SJSA1 (cell line): Measurements from ENCODE around the gene RPS16. TPM values are rescaled to one million over a fixed set of nuclear protein-coding genes. Genes with fewer than 3 reads are reported as not detected.
"Not testable (repeated sequence)": the region's sequence is repeated elsewhere in the genome, so short reads cannot be mapped to it uniquely, and the experiment has no call there.

ENCODE experiments used
- DNase-seq, 2 experiments: peaks; one replicate each; pipeline ENCODE4 v3.0.0-alpha.2; 2015 to 2020; ENCODE audit warnings: low spot score in 2 of 2, low read depth in 1 of 2
- H3K27ac ChIP-seq: fragments of 250-450 bp; sonication (Bioruptor Pico); 2 replicates; pipeline ENCODE4 v1.5.1; 2020; ENCODE audit warnings: mild to moderate bottlenecking, moderate library complexity
- H3K27me3 ChIP-seq: fragments of 250-450 bp; sonication (Bioruptor Pico); replicated peaks from 2 replicates; pipeline ENCODE4 v1.5.1; 2020; ENCODE audit warnings: mild to moderate bottlenecking, moderate library complexity
- H3K36me3 ChIP-seq: fragments of 250-450 bp; sonication (Bioruptor Pico); 2 replicates; pipeline ENCODE4 v1.5.1; 2020; ENCODE audit warnings: mild to moderate bottlenecking
- H3K4me1 ChIP-seq: fragments of 250-450 bp; sonication (Bioruptor Pico); replicated peaks from 2 replicates; pipeline ENCODE4 v1.6.1; 2021; ENCODE audit warnings: mild to moderate bottlenecking
- H3K4me3 ChIP-seq: fragments of 250-450 bp; sonication (Bioruptor Pico); 2 replicates; pipeline ENCODE4 v1.5.1; 2020; ENCODE audit warnings: mild to moderate bottlenecking
- H3K9me3 ChIP-seq: fragments of 250-450 bp; sonication (Bioruptor Pico); replicated peaks from 2 replicates; pipeline ENCODE4 v1.5.1; 2020; ENCODE audit warnings: mild to moderate bottlenecking
- total RNA-seq: library from RNA; depleted of rRNA; stranded (reverse); fragments of >200 nt; shearing (Covaris generic); gene quantifications from 2 replicates; pipeline ENCODE4 v1.2.3, GENCODE V29; 2014

RPS16 gene
- total RNA-seq, 1 experiment from 2014 or later, result 54.0 TPM

DNA sequence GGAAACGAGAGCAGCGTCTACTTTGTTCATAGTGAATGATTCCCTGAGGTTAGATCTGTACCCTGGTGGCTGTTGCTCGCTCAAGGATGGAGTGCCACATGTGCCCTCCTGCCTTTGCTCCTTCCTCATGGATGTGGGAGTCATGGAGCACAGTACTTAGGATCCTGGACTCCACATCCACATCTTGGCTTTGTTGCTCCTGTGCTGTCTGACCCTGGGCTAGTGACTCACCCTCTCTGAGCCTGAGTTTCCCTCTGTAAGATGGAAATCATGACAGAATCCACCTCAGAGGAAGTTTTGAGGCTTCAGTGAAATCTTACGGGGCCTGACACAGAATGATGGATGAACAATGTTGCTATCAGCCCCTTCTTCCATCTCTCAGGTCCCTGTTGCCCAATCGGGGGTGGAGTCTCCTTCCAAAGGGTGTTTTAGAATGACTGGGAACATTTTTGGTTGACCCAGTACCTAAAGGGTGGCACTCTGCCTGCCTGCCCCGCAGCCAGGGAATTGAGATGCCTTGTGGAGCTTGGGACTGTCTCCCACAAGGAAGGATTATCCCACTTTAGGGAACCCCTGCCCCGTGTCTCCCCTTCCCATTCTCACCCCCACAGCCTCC is 35.1 kb upstream of the RPS16 start:
- no peak overlapping the region for H3K27ac ChIP-seq
- no peaks in the 10 kb centered on the region for H3K27me3 ChIP-seq
- H3K4me3 ChIP-seq, result no peak overlapping the region
- H3K9me3 ChIP-seq, result no peaks in the 10 kb centered on the region
- DNase-seq, result no peak
- no peaks in the 10 kb centered on the region for H3K4me1 ChIP-seq
- H3K36me3 ChIP-seq, result peaks cover 97% of the 10 kb centered on the region

DNA sequence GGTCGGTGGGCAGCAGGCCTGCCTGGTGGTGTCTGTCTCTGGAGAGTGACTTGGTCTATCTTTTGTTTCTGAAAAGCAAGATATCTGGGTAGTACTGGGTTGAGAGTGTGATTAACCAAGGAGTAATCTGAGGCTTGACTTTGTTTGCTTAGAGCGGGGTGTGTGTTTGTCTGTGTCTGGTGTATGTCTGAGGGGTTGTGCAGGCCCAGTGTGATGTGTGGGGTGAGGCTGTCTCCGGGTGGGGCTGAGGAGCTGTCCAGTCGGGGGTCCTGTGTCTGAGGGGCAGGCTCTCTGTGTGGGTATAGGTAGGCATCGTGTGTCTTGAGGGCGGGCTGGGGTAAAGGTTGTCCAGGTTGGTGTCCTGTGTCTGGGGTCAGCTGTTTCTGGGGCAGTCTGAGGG is 33.8 kb upstream of the RPS16 start:
- H3K36me3 ChIP-seq, result peaks cover 97% of the 10 kb centered on the region
- DNase-seq, result no peak
- H3K27ac ChIP-seq, result no peak overlapping the region
- H3K27me3 ChIP-seq, result no peaks in the 10 kb centered on the region
- H3K4me1 ChIP-seq, result no peaks in the 10 kb centered on the region
- H3K4me3 ChIP-seq, result no peak overlapping the region
- H3K9me3 ChIP-seq, result no peaks in the 10 kb centered on the region

DNA sequence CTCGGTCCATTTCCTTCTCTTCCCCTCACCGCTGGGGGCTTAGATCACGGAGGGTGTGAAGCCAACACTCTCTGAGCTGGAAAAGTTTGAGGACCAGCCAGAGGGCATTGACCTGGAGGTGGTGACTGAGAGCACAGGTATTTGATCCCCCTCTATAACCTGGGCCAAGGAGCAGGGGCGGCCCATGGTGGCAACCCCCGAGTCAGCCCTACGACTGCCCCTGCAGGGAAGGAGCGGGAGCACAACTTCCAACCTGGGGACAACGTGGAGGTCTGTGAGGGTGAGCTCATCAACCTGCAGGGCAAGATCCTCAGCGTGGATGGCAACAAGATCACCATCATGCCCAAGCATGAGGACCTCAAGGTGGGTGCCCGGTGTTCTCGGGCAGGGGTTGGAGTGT is 33.3 kb upstream of the RPS16 start:
- Histone ChIP-seq H3K36me3 (peaks cover 96% of the 10 kb centered on the region), H3K9me3 (no peaks in the 10 kb centered on the region), H3K27ac (no peak overlapping the region), H3K4me1 (no peaks in the 10 kb centered on the region), H3K27me3 (no peaks in the 10 kb centered on the region), H3K4me3 (no peak overlapping the region)
- no peak for DNase-seq

DNA sequence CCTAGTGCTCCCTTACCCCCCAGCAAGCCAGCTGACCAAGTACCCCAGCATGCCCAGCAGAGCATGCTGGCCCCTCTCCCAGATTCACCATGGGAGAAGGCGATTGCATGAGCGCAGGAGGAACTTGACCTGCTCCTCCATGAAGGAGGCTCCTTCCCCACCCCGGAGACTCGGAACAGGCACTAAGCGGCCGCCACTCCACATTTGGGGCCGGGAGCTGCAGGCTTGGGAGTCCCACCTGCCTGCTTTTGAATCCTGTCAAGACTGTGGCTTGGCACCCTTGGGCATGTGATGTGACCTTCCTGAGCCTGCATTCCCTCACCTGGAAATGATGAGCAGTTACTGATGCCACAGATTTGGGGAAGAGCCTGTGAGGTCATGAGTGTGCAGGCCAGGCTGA is 32.2 kb upstream of the RPS16 start:
- H3K4me1 ChIP-seq, result no peaks in the 10 kb centered on the region
- H3K27me3 ChIP-seq, result no peaks in the 10 kb centered on the region
- no peak overlapping the region for H3K27ac ChIP-seq
- H3K9me3 ChIP-seq, result no peaks in the 10 kb centered on the region
- no peak for DNase-seq
- no peak overlapping the region for H3K4me3 ChIP-seq
- H3K36me3 ChIP-seq, result peaks cover 85% of the 10 kb centered on the region

DNA sequence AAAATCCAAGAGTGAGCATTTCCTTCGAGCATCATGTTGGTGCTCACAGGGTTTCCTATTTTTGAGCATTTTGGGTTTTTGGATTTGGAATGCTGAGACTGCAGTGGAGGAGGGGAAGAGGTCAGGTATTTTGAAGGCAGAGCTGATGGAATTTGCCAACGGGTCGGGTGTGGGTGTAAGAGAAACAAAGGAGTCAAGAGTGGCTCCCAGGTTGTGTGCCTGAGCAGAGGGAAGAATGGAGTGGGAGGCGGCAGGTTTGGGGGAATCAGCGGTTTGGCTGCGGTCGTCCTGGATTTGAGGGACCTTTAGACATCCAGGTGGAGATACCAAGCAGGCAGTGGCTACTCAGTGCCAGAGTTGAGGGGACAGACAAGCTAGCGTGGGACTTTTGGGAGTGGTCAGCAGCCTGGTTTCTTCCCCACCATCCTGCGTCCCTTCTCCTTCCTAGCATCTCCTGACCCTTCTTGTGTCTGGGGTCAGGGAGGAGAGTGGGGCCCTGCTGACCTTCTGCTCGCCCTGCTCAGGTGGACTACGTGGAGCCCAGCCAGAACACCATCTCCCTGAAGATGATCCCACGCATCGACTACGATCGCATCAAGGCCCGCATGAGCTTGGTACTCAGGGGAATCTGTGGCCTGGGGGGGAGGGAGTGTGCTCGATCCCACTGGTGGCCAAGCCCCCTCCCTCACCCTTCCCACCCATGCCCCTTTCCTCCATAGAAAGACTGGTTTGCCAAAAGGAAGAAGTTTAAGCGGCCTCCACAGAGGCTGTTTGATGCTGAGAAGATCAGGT is 30.4 kb upstream of the RPS16 start:
- no peak overlapping the region for H3K27ac ChIP-seq
- H3K27me3 ChIP-seq, result no peaks in the 10 kb centered on the region
- no peak for DNase-seq
- no peaks in the 10 kb centered on the region for H3K4me1 ChIP-seq
- H3K36me3 ChIP-seq, result peaks cover 76% of the 10 kb centered on the region
- H3K4me3 ChIP-seq, result no peak overlapping the region
- no peaks in the 10 kb centered on the region for H3K9me3 ChIP-seq

DNA sequence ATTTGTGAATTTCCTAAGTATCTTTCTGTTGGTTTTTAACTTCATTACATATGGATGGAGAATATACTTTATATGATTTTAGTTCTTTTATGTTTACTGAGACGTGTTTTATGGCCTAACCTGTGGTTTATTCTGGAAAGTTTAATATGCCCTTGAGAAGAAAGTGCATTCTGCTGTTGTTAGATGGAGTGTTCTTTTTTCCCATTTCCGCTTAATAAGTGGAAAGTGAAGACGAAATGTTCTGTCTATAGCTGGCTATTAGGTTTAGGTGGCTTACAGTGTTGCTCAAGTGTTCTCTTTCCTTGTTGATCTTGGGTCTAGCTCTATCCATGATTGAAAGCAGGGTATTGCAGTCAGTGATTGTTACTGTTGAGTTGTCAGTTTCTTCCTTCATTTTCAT is 27.7 kb upstream of the RPS16 start:
- no peaks in the 10 kb centered on the region for H3K9me3 ChIP-seq
- H3K27me3 ChIP-seq, result no peaks in the 10 kb centered on the region
- H3K36me3 ChIP-seq, result peaks cover 75% of the 10 kb centered on the region
- H3K4me1 ChIP-seq, result no peaks in the 10 kb centered on the region
- H3K27ac ChIP-seq, result no peak overlapping the region
- no peak for DNase-seq
- H3K4me3 ChIP-seq, result no peak overlapping the region

DNA sequence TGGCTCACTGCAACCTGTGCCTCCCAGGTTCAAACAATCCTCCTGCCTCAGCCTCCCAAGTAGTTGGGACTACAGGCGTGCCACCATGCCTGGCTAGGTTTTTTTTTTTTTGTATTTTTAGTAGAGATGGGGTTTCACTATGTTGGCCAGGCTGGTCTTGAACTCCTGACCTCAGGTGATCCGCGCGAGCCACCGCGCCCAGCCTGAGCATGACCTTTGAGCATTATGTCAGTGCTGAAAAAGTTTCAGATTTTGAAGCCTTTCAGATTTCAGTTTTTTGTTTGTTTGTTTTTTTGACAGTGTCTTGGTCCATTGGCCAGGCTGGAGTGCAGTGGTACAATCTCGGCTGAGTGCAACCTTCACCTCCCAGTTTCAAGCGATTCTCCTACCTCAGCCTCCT is 15.5 kb upstream of the RPS16 start:
- DNase-seq, H3K9me3 ChIP-seq, H3K4me3 ChIP-seq, H3K27me3 ChIP-seq, H3K27ac ChIP-seq: not testable (repeated sequence)
- Histone ChIP-seq H3K36me3 (peaks cover 65% of the 10 kb centered on the region), H3K4me1 (peaks cover 19% of the 10 kb centered on the region)

DNA sequence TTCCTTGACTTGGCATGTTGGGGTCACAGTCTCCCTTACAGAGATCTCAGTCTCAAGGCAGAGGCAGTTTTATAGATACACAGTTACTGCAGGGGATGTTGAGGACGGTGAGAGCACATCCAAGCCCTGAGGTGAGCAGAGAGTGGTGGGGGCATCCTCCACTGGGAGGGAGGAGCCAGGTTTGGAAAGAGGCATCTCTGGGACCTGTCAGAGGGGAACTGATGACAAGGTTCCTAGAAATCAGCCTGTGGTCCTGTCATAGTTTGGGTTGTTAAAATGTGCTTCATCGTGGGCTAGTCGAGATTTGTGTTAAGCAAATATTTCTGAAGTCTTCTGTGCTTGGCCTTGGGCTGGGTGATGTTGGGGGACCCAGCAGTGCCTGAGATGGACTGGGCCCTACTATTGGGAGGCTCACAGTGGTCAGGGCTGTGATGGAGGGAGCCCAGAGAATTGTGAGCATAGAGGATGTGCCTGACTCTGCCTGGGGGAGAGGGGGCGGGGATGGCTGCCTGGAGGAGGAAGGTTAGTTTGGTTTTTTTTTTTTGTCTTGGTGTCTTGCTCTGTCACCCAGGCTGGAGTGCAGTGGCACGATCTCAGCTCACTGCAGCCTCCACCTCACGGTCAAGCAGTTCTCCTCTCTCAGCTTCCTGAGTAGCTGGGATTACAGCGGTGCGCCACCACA is 13.5 kb upstream of the RPS16 start:
- Histone ChIP-seq H3K9me3 (no peaks in the 10 kb centered on the region), H3K4me1 (peaks cover 20% of the 10 kb centered on the region), H3K4me3 (no peak overlapping the region), H3K27me3 (no peaks in the 10 kb centered on the region), H3K36me3 (peaks cover 59% of the 10 kb centered on the region), H3K27ac (no peak overlapping the region)
- DNase-seq, result no peak

DNA sequence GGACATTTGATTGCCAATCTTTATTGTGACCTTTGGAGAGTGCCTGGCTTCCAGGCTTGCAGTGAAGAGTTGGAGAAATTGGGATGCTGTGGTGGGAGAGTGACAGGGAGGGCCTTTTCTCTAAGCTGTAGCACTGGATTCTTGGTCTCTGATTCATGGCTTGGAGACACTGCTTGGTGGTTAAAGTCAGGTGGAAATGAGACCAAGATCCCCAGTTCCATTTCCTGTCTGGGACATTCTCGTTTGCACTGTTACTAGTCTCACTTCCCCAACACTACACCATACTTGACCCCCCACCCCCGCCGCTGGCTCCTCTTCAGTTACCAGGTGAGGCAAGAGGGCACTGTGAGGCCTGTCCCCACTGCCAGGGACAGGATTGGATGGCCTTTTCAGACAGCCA is 12.5 kb upstream of the RPS16 start:
- no peak for DNase-seq
- no peaks in the 10 kb centered on the region for H3K9me3 ChIP-seq
- H3K27ac ChIP-seq, result no peak overlapping the region
- peaks cover 51% of the 10 kb centered on the region for H3K36me3 ChIP-seq
- H3K4me3 ChIP-seq, result no peak overlapping the region
- no peaks in the 10 kb centered on the region for H3K27me3 ChIP-seq
- H3K4me1 ChIP-seq, result peaks cover 20% of the 10 kb centered on the region

DNA sequence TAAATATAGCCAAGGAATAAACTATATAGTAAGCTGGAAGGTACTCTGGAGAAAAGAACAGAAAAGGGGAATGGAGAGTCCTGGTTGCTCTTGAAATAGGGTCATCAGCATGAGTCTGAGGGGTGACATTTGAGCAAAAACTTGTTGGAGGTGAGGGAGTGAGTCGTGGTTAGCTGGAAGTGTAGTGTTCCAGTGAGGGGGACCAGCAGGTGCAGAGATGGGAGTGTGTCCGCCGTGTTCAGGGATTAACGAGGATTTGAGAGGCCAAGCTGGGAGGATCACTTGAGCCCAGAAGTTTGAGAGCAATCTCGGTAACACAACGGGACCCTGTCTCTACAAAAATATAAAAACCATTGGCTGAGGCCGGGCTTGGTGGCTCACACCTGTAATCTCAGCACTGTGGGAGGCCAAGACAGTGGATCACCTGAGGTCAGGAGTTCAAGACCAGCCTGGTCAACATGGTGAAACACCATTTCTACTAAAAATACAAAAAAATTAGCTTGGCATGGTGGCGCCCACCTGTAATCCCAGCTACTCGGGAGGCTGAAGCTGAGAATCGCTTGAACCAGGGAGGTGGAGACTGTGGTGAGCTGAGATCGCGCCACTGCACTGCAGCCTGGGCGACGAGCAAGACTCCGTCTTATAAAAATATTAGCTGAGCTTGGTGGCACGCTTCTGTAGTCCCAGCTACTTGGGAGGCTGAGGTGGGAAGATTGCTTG is 10.8 kb upstream of the RPS16 start:
- Histone ChIP-seq H3K9me3 (no peaks in the 10 kb centered on the region), H3K4me1 (peaks cover 20% of the 10 kb centered on the region), H3K27me3 (no peaks in the 10 kb centered on the region), H3K4me3 (peak overlapping the region; percentile 68), H3K36me3 (peaks cover 34% of the 10 kb centered on the region), H3K27ac (no peak overlapping the region)
- DNase-seq, result no peak

DNA sequence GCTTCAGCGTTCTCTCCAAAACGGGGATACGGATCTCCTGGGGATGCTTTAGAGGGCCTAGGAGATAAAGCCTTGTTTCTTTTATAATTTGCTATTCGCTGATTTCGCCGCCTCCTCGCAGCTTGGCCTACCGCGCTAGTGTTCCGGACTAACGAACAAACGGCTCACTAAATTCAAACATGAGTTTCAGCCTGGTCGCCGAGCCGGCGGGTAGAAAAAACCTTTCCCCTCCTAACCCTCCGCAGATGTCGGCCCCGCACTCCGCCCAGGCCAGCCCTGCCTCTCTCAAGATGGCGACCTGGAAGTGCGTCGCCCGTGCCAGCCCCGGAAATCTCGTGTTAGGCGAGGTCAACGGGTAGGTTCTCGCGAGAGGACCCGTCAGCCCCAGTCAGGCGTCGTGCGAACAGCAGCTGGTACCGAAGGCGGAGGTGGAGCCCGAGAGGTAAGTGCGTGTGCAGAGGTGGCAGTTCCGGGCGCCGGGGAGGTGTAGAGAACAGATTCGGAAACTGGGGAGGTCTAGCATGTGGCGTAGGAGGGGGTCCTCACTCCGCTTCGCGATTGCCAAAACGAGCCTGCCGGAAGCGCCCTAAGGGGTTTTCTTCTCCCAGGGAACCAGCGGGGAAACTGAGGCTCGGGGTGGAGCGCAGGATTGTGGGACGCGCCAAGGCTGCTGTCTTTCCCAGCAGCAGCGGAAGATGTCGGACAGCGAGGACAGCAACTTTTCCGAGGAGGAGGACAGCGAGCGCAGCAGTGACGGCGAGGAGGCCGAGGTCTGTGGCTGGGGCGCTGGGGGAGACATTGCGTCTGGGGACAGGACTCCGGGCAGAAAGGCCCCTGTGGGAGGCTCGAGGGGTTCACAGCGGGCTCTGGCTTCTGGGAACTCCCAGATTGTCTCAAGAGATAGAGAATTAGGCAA is 9.7 kb upstream of the RPS16 start, which contains the start of gene SUPT5H:
SUPT5H (plus strand) TSS at position 387 of the 916 bp plus-strand sequence; CDS start at position 696, 309 bp downstream.
- H3K27ac ChIP-seq, result peak within 1 kb of the TSS; percentile 76
- no peaks in the 10 kb centered on the region for H3K9me3 ChIP-seq
- peak; percentile 92 to 97 for DNase-seq
- H3K36me3 ChIP-seq, result peaks cover 29% of the 10 kb centered on the region
- H3K4me3 ChIP-seq, result peak within 1 kb of the TSS; percentile 68
- peaks cover 22% of the 10 kb centered on the region for H3K4me1 ChIP-seq
- H3K27me3 ChIP-seq, result no peaks in the 10 kb centered on the region

DNA sequence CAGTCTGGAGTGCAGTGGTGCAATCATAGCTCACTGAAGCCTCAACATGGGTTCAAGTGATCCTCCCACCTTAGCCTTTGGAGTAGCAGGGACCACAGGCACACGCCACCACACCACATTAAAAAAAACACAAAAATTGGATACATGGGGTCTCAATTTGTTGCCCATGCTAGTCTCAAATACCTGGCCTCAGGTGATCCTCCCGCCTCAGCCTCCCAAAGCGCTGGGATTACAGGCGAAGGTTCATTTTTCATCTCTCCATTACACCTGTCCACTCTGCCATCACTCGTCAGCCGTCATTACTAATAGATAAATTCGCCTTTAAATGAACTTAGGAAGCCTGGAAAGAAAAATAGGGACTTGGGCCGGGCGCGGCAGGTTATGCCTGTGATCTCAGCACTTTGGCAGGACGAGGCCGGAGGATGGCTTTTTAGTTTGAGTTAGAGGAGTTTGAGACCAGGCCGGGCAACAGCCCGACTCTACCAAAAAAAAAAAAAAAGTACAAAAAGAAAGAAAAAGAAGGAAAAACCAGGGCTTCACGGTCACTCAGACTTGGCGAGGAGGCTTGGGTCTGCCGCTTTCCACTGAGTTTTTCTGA is 8.9 kb upstream of the RPS16 start:
- no peaks in the 10 kb centered on the region for H3K27me3 ChIP-seq
- H3K9me3 ChIP-seq, result no peaks in the 10 kb centered on the region
- peak overlapping the region; percentile 68 for H3K4me3 ChIP-seq
- DNase-seq, result no peak
- H3K4me1 ChIP-seq, result peaks cover 26% of the 10 kb centered on the region
- peak overlapping the region; percentile 76 for H3K27ac ChIP-seq
- peaks cover 27% of the 10 kb centered on the region for H3K36me3 ChIP-seq
